Measurements from ENCODE around the gene SMIM9.

SMIM9 gene

DNA sequence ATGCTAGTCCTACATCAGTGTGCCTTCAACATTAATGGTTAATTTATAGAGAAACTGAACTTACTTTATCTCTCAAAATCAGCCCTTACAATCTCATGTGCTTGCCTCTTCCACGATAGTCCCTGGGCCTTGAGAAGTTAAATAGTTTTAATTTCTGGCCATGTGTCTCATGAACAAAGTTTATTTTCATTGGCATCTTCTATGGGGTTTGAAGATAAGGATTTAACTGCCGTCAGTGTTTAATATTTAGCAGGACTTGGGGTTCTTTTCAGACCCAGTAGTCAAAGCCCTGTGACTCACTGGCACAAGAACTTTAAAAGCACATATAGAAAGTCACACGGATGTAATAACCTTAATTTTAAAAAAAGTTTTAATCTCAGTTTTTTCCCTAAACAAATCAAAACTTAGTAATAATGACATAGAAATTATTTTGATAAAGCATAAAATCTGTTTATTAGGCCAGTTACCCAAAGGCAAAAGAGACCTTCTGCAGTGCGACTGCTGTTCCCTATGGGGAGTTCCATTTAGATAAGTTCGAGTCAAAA is 19.1 kb downstream of the SMIM9 start:
- peak; percentile 71 for DNase-seq (ENCODE audit: low read depth)

DNA sequence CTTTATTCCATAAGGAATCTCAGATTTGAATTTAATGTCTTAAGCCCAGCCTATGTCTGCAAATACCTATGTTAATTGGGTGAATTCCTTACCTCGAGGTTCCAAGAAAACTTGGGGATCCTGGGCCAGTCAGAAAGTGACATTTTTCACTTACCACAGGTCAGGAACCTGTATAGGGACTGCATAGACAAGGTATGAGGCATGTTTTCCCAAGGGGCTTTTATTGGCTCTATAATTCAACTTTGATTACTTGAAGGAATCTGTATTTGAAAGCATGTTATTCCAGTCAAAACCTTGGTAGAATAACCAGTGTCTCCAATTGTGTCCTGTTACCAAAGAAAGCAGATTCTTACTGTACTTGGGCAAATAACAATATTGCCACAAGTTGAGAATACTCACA is 20.7 kb downstream of the SMIM9 start:
- no peak for DNase-seq (ENCODE audit: low read depth)

DNA sequence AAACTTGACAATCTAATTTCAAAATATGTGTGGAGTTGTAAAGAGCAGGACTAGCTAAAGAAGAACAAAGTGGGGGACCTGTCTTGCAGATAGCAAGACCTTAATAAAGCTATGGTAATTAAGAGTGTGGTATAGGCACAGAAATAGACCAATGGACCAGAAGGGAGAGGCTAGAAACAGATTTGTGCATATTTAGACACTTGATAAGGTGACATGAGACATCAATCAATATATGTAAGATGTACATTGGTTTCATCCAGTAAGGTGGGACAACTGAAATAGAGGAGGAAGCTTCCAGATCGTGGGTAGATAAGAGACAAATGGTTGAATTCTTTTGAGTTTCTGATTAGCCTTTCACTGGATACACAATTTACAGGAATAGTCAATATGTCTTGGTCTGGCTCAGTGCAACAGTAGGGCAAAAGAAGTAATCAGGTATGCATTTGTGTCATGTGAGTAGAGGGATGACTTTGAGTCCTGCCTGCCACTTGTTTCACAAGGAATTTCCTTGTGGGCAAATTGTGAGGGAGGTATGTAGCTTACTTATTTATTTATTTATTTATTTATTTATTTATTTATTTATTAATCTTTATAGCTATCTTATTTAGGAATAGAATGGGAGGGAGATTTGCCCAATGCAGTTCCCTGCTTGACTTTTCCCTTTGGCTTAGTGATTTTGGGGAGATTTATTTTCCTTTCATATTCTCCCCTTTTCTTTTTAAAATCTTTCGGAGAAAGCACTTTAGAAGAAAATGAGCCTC is 21.9 kb downstream of the SMIM9 start:
- DNase-seq (ENCODE audit: low read depth) = no peak

DNA sequence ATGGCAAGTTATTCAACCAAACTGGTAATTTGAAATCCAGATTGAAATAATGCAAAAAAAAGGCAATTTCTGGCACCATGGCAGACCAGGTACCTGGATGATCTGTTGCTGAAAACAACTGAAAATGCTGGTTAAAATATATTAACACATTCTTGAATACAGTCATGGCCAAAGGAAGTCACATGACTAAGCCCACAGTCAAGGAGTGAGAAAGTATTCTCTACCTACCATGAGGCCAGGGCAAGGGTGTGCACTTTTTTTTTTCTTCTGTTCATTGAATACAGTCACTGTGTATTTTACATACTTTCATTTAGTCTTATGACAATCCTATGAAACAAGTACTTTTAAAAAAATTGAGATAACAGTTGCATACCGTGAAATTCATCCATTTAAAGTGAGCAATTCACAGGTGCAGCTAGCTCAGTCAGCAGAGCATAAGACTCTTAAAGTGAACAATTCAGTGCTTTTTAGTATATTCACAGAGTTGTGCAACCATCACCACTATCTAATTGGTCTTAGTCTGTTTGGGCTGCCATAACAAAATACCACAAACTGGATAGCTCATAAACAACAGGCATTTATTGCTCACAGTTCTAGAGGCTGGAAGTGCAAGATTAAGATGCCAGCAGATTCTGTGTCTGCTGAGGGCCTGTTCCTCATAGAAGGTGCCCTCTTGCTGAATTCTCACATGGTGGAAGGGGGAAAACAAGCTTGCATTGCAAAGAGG is 24.4 kb downstream of the SMIM9 start:
- DNase-seq (ENCODE audit: low read depth) = peak; percentile 39

DNA sequence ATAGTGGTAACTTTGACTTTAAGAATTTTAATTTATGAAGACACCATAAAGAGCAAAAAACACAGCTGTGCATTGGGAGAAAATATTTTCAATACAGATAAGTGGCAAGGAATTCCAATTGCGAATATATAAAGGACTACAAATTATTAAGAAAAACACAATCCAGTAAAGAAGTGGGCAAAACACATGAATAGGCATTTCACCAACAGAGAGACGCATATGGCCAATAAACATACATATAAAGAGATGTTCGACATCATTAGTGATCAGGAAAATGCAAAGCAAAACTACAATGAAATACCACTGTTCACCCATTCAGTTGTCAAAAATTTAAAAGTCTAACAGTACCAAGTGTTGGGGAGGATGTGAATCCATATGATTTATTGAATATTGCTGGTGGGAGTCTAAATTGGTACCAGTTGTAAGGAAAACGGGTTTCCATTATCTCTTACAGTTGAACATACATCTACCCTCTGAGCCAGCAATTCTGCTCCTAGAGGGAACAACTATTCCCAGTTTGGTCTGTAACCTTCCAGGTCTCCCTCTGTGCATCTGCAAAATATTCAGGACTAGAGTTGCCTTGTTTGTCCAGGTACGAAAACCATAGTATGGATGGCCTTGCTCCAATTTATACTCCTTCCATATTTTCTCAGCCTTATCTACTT is 27.5 kb downstream of the SMIM9 start:
- no peak for DNase-seq (ENCODE audit: low read depth)

DNA sequence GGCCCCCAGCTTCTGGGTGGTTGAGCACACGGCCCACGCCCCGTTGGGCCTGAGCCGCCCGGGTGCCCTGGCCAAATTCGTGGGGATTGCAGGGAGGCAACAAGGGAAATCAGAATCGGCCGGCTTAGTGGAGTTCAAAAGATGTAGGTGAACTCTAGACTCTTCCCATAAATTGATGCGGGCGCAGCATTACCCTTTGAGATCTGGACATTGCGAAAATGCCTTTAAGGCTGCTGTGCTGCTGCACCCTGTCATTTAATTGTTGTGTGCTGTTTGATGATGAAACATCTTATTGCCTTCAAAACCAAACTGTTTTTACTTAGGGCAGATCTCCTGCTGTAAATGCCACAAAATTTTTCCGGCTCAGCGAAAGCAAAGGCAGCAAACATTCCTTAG is 28.8 kb downstream of the SMIM9 start:
- DNase-seq (ENCODE audit: low read depth) = peak; percentile 64

DNA sequence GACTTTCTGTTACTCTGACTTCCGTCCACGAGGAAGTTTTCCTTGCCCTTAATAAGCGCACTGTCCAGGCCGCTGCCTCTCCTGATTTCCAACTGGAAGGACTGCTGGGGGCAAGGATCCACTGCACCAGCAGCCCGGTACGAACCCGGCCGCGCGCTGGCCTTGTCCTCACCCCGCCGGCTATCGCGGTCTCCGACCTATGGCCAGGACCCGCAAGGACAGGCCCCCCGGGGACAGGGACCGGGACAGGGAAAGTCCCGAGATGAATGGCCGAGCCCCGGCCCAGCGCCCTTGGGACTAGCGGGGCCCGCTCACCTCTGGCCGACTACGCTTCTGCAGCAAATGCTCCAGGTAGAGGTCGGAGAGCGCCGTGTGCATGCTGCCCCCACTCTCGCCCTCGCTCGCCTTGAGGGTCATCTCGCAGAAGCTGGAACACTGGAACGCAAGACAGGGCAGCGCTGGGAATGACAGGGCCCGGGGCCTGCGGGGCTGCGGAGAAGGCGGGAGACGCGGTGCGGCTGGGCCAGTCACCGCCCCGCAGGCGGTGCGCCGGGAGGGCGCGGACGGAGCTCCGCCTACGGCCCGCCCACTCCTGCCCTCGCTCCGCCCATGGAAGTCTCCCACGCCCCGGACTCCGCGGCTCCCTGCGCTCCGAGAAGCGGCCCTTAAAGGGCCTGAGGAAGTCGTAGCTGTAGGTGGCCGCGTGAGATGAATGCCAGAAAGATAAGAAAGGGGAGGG is 29.3 kb downstream of the SMIM9 start, which contains the start of gene MPP1:
Gene MPP1, minus strand, starts transcription at position 529 of the 739 bp plus-strand sequence. Its CDS starts 112 bp downstream, at position 417.
- DNase-seq (ENCODE audit: low read depth) = peak; percentile 76

DNA sequence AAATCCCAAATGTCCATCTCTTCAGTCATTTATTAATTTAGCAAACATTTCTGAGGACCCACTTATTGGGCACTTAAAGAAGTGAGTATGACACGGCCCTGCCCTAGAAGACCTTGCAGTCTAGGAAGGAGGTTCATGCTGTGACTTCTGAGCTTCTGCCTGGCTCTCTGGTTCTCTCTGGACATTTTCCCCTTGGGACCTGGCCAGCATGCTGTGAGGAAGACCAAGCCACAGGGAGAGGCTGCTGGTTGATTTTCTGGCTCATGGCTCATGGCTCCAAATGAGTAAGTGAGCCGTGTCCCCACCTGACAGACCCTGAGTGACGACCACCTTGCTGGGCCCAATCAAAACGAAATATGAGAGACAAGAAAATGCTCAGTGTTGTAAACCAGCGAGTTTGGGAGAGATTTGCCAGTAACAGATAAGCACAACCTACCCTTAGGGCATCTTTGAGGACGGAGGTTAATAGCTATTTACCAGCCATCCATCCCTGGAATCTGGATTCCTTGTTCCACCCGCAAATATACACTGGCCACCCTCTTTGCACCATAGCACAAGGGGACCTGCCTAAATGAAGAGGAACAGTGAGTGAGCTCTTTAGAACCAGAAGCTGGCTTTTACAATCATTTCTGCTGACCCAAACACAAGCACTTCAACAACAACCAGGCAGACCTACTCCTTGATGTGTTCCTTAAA is 30.1 kb downstream of the SMIM9 start:
- peak; percentile 26 for DNase-seq (ENCODE audit: low read depth)

DNA sequence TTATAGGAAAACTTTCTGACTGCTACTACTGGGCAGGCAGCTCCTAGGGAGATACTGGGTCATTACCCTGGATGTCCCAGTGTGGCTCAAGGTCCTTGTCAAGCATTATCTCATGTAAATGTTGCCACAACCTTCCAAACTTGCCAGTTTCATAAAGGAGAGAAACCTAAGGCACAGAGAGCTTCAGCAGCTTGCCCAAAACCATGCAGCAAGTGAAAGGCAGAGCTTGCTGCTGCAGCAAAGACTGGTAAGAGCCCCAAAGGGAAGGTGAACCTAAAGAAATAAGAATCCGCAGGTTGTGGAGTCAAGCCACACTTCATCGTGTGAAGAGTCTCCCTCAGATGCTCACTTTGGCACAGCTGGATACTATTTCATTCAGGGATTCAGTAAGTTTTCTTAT is 31.5 kb downstream of the SMIM9 start:
- no peak for DNase-seq (ENCODE audit: low read depth)

DNA sequence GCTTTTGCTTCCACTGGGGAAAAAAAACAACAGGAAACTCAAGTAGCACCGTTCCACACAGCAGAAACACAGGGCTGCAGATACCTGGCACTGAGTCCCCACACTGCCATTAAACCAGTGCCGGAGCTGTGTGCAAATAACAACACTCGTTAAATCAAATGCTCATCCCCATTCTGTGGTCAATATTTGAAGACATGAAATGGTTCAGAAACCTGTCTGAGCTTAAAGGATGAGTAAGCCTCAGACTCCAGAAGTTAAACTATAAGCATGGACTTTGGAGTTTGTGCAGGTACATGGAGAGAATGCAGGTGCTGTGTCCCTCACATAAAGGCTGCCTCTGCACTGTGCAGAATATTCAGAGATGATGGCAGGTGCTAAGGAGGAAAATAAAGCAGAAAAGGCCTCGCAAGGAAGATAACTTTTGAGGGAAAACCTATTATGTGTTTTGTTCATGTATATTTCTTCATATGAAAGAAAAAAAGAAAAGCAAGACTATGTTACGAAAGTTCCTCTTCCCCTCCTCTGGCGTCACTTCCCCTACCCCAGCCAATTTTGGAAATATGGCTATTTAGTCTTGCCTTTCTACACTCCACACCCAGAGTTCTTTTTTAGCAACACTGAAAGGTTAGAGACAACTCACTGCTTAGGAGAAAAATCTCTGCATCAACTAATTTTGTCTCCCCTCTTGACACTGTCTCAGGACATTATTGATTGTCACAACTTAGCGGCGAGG is 33.8 kb downstream of the SMIM9 start:
- DNase-seq (ENCODE audit: low read depth) = no peak

DNA sequence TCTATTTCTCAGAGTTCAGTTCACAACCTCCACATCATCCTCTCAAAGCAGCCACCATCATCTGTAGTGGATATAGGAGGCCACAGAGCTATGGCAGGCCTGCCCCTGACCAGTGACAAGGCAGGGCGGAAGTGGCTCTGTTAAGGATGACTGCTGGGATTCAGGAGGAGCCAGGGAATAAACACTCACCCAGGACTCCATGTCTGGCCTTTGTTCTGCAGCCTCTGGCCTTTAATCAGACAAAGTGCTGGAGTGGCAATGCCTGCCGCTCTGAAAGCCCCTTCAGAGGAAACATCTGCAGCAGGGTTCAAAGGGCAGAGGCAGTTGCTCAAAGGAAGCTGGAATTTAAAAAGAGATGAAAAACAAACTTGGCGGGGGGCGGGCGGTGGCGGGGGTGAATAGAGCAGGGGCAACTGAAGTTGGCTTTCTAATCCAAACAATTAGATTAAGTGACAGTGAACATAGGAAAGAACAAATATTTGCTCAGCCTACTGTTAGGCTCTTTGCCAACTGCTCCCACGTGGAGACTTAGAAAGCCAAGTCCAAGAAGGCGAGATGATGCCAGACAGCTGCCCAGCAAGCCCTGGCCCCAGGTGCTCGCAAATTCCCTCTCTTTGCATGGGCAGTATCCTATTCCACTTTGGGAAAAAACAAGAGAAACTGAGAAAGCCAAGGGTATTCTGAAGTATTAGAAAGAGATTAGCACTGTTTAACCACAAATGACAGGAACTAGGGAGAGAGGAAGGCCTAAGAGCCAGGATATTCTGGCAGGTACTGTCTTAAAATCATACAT is 34.7 kb downstream of the SMIM9 start:
- no peak for DNase-seq (ENCODE audit: low read depth)

DNA sequence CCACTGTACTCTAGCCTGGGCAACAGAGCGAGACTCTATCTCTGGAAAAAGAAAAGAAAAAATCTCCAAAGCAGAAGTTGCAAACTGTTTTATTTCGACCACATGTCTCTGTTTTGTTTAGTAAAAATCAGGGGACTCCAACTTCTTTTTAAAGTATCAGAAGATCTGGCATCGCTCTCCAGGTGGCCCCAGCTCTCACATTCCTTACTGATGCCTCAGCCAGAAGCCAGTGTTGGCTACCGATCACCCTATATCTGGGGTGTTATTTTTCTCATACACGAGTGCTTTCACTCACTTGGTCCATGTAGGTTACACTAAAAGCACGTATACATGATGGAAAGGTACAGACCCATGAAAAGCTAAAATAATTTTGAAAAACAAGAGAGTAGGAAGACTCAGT is 37.5 kb downstream of the SMIM9 start:
- no peak for DNase-seq (ENCODE audit: low read depth)

DNA sequence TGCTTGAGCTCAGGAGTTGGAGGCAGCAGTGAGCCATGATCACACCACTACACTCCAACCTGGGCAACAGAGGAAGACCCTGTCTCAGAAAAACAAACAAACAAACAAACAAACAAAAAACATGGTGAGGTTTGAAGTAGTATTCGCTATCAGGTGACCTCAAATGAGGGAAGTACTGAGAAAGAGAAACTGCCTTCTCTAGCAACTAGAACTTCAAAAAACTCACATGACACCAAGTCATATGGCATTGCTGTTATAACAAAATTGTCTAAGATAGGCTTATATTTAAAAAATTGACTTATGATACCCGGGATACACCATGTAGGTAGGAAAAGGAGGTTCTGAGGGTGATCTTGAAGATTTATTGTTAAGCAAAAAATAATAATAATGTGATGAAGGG is 39.4 kb downstream of the SMIM9 start:
- DNase-seq (ENCODE audit: low read depth) = no peak

DNA sequence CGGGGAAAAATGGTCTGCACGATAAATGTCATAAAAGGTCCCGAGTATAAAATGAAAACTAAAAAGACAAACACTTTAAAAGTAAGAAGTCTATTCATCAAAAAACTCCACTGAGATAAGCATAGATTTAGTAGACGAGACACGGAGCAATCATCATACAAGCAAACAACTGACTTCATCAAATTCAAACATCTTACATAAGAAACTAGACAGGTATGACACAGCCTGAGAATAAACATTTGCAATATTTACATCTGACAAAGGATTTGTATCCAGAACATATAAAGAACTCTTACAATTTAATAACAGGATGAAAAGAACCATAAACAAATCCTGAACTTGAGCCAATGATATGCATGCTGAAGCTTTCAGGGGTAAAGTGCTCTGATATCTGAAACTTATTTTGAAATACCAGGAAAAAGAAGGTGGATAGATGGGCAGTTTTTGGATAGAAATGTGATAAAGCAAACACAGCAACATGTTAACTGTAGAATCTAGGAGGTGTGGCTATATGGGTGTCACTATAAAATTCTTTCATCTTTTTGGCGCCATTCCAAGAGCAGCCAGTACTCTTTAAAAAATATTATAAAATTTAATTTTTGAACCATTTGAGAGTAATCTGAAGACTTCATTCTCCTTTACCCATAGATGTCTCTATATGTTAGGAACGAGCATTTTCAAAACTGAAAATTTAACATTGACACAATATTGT is 41.2 kb downstream of the SMIM9 start:
- no peak for DNase-seq (ENCODE audit: low read depth)

DNA sequence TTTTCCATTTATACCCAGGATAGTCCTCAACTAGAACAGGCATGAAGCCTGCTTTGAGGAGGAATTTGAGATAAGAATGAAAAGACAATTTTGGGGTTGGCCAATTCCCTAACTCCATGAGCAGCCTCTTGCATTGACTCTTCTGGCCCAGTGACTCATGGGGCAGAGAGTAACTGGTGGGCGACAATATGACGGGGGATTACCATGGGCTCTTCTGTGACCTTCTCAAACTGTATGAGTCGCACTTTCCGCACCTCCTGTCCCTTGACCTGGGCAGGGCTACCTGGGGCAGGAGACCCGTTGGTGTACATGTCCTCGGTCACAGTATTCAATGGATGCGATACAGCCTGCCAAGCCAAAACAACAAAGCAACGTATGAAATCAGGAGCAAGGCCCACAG is 42.5 kb downstream of the SMIM9 start:
- DNase-seq (ENCODE audit: low read depth) = no peak

DNA sequence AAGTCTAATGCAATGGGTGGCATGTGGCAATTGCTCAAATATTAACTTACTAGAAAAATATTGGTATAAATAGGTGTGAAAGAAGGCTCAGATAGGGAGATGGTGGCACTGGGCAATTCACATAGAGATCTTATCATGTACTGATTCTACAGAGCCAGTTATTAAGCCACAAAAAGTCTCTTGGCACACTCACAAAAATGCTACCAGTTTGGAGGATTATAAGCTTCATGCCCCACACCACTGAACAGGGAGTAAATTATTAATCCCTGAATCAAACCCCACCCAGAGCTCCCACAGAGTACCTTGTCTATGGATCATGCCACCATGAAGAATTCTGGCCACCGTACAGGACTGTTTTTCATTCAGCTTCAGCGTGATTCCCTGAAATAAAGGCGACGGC is 43.0 kb downstream of the SMIM9 start:
- no peak for DNase-seq (ENCODE audit: low read depth)

DNA sequence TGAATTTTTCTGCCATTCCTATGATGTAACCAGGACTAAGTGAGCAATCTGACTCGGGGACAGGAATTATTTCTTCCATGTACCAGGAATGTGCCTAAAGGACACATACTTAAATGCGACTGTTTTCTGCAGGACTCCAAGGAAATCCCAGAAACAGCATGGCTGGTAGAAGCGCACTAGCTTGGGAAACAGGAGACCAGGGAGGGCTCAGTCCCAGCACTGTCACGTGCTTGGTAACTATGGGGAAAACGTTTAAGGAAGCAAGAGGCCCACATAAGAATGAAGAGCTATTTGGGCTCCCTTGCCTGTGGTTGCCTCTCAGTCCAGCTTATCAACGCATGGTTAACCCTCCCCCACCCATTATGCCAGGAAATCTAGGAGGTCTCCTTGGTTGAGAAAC is 48.7 kb downstream of the SMIM9 start:
- no peak for DNase-seq (ENCODE audit: low read depth)

DNA sequence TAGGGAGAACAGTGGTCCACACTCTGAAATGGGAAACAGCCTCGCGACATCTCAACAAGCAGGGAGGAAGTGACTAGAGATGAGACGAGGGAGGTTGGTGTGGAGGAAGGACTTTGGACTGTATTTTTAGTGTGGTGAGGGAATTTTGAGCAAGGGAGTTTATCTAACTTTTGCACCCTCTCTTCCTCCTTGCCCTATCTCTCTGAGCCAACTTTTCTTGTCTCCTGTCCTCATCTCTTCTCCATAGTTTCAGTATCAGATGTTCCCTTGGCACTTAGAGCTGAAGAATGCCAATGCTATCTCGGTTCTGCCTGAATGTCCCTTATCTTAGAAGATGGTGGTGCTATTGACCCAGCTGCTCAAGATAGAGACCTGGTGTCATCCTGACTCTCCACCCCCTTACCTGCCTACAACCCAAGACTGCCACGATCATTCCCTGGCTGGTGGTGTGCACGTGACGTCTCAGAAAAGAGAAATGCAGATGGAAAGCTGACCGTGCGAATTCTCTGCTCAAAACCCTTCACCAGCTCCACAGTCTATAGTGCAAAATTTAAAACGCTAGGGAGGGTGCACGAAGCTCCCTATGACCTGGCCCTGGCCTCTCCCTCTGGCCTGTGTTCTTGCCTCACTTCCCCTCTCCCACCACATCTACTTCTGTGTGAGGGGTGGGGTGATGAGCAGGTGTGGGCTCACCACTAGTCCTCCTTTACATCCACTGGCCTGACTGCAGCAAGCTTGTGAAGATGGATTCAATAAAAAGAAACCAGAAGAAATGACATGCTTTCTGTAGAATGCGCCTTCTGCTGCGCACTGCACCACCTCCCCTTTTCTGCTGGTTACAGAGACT is 50.1 kb downstream of the SMIM9 start:
- DNase-seq (ENCODE audit: low read depth) = no peak

Data from EH (cell line).